ENCODE measurements around the gene TNNC2. TPM values are rescaled to one million over a fixed set of nuclear protein-coding genes. Genes with fewer than 3 reads are reported as not detected.

Gene TNNC2
- total RNA-seq, 1 donor from 2014 or later, result not detected

DNA sequence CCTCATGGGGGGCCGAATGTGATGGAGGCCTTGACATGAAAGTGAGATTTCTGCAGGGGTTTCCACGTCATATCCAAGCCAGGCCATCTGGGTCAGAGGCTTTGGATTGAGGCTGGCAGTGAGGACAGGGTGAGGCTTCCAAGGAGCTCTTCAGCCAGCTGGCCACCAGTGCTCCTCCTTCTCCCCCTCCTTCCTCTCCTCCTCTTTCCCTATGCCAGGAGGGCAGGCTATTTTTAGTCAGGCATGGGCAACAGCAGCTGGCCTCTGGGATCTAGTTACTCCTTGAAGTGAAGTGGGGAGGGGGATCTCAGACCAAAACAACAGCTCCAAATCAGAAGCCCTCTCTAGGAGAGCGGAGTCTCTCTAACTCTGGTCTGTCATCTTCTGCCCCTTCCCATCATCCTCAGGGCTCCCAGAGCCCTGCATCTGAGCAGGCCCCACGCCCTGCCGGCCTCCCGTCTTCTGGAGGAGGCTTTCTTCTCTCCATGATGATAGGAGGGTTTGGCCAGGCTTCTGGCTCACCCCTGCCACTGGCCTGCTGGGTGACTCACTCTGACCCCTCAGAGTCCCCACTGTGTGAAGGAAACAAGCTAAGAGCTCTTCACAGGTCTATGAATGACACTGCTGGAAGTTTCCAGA lies 612 bp downstream of the TNNC2 start:
- H3K36me3 ChIP-seq, result no peaks in the 10 kb centered on the region
- intact Hi-C loops (cut with DNase I), result no loop called here
- ATAC-seq (peak; percentile 62 to 64), DNase-seq (no peak)
- TF ChIP-seq CTCF (IDR thresholded peaks at IDR 0.05), result no peak
- peaks cover 24% of the 10 kb centered on the region for H3K4me1 ChIP-seq
- no peak overlapping the region for H3K4me3 ChIP-seq
- peaks cover 32% of the 10 kb centered on the region for H3K27me3 ChIP-seq (ENCODE audit: low read depth)
- H3K9me3 ChIP-seq, result no peaks in the 10 kb centered on the region
- H3K27ac ChIP-seq, result peak overlapping the region; percentile 24

- Histone ChIP-seq H3K36me3 (no peaks in the 10 kb centered on the region), H3K4me1 (peaks cover 24% of the 10 kb centered on the region), H3K4me3 (peak overlapping the region; percentile 36), H3K27ac (no peak overlapping the region), H3K27me3 (ENCODE audit: low read depth) (peaks cover 32% of the 10 kb centered on the region), H3K9me3 (no peaks in the 10 kb centered on the region)
- peak; percentile 45 for TF ChIP-seq CTCF (IDR thresholded peaks at IDR 0.05)
- peak; percentile 23 to 58 for ATAC-seq
- intact Hi-C loops (cut with DNase I), result no loop called here
- DNase-seq, result peak; percentile 53
Observed at GRCh38 chr20:45823949-45824835, 2.9 kb downstream of the TNNC2 start.

GRCh38 chr20:45822857-45823256 lies 4.3 kb downstream of the TNNC2 start:
- peak; percentile 43 to 46 for ATAC-seq
- no peak for DNase-seq
- no peaks in the 10 kb centered on the region for H3K9me3 ChIP-seq
- no peaks in the 10 kb centered on the region for H3K36me3 ChIP-seq
- TF ChIP-seq CTCF (IDR thresholded peaks at IDR 0.05), result no peak
- intact Hi-C loops (cut with DNase I), result no loop called here
- peaks cover 32% of the 10 kb centered on the region for H3K27me3 ChIP-seq (ENCODE audit: low read depth)
- no peak overlapping the region for H3K27ac ChIP-seq
- H3K4me1 ChIP-seq, result peaks cover 24% of the 10 kb centered on the region
- peak overlapping the region; percentile 12 for H3K4me3 ChIP-seq

DNA sequence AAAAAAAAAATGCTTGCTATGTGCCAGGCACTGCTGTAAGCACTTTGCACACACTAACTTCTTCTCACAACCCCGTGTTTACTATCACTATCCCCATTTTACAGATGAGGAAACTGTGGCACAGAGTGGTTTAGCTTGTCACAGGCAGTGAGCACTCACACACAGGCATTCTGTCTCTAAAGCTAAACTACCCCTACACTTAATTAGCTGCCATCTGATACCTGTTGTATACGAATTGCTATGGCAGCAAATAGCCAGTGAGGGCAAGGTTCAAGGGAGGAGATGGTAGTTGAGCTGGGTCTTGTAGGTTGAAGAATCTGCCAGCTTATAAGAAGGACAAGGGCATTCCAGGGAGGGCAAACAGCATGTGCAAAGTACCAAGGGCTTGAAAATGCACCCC lies 5.2 kb downstream of the TNNC2 start:
- DNase-seq (no peak), ATAC-seq (no peak)
- no peak for TF ChIP-seq CTCF (IDR thresholded peaks at IDR 0.05)
- no peaks in the 10 kb centered on the region for H3K9me3 ChIP-seq
- H3K27ac ChIP-seq, result no peak overlapping the region
- peaks cover 28% of the 10 kb centered on the region for H3K4me1 ChIP-seq
- H3K4me3 ChIP-seq, result no peak overlapping the region
- H3K36me3 ChIP-seq, result no peaks in the 10 kb centered on the region
- intact Hi-C loops (cut with DNase I), result no loop called here
- H3K27me3 ChIP-seq (ENCODE audit: low read depth), result peaks cover 32% of the 10 kb centered on the region

DNA sequence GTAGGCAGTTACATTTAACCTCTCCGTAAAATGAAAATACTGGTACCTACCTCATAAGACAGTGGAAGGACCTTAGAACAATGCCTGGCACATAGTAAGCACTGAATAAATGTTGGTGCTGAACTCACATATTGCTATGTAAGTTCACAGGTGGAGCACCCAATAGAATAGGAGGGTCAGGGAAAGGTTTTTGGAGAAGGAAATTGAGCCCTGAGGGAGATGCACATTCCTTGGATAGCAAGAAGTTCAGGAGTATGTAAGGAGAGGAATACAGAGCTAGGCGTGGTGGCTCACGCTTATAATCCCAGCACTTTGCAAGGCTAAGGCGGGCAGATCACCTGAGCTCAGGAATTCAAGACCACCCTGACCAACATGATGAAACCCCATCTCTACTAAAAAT lies 7.6 kb downstream of the TNNC2 start:
- intact Hi-C loops (cut with DNase I), result no loop called here
- ATAC-seq, result no peak
- peaks cover 26% of the 10 kb centered on the region for H3K27me3 ChIP-seq (ENCODE audit: low read depth)

More for the DNA sequence above, 7.6 kb downstream of the TNNC2 start:
- no peak overlapping the region for H3K4me3 ChIP-seq
- H3K9me3 ChIP-seq, result no peaks in the 10 kb centered on the region
- H3K36me3 ChIP-seq, result no peaks in the 10 kb centered on the region
- H3K27ac ChIP-seq, result no peak overlapping the region
- peaks cover 18% of the 10 kb centered on the region for H3K4me1 ChIP-seq
- TF ChIP-seq CTCF (IDR thresholded peaks at IDR 0.05), result no peak
- DNase-seq, result no peak

Data from lower lobe of right lung (tissue), 2 donors.